ENCODE measurements around the gene CACNA2D3. TPM values are rescaled to one million over a fixed set of nuclear protein-coding genes. Genes with fewer than 3 reads are reported as not detected.

CACNA2D3 gene
- polyA plus RNA-seq, 2 of the 4 experiments (the other 2 are of a cell fraction): 0.04 to 0.05 TPM

- ATAC-seq (no peak), DNase-seq (ENCODE audit: low read depth in 1 of 2, low spot score in 1 of 2) (no peak), FAIRE-seq (no peak)
- no peak for TF ChIP-seq RNF2 (IDR thresholded peaks at IDR 0.05; ENCODE audit: borderline replicate concordance, low read depth)
- no peak for TF ChIP-seq FOSB (CRISPR knock-in tag; IDR thresholded peaks at IDR 0.05)
- no peak for TF ChIP-seq SREBF2 (IDR thresholded peaks at IDR 0.05)
- TF ChIP-seq ELK1 (IDR thresholded peaks at IDR 0.05; ENCODE audit: low read depth, low read length): no peak
- TF ChIP-seq RARB (CRISPR knock-in tag; IDR thresholded peaks at IDR 0.05): no peak
- TF ChIP-seq HOXB5 (CRISPR knock-in tag; IDR thresholded peaks at IDR 0.05): no peak
- no peak for TF ChIP-seq FOSL2 (IDR thresholded peaks at IDR 0.05)
- no peak for TF ChIP-seq FOSL2 (CRISPR knock-in tag; IDR thresholded peaks at IDR 0.05)
- no peak for TF ChIP-seq MYC (IDR thresholded peaks at IDR 0.05; ENCODE audit: borderline replicate concordance, low read length)
- TF ChIP-seq TP53 (CRISPR knock-in tag; IDR thresholded peaks at IDR 0.05): no peak
- no peak for TF ChIP-seq POLR2A (IDR thresholded peaks at IDR 0.05; ENCODE audit: low read length)
- Histone ChIP-seq H3K9me3 (no peaks in the 10 kb centered on the region), H3K4me3 (no peak overlapping the region), H3K27ac (no peak overlapping the region), H3K4me2 (no peak overlapping the region), H3K4me1 (no peaks in the 10 kb centered on the region)
- ChIA-PET CTCF (no interaction called here), POLR2A (no interaction called here)
- WGBS (ENCODE audit: missing lambda C conversion rate): 4% methylated on average over 2 of the region's 2 CpGs
These were observed 649.7 kb downstream of the CACNA2D3 start for GRCh38 chr3:54772051-54772450.

GRCh38 chr3:54772746-54773145, 650.4 kb downstream of the CACNA2D3 start:
- no peak for ATAC-seq
- TF ChIP-seq MYC (IDR thresholded peaks at IDR 0.05; ENCODE audit: borderline replicate concordance, low read length): no peak
- no peak for TF ChIP-seq BCL3 (IDR thresholded peaks at IDR 0.05)
- no peak for TF ChIP-seq USF2 (IDR thresholded peaks at IDR 0.05)
- no peak for TF ChIP-seq FOSB (CRISPR knock-in tag; IDR thresholded peaks at IDR 0.05)
- TF ChIP-seq FOSL2 (IDR thresholded peaks at IDR 0.05): no peak
- no peak for TF ChIP-seq FOSL2 (CRISPR knock-in tag; IDR thresholded peaks at IDR 0.05)
- TF ChIP-seq ZNF302 (CRISPR knock-in tag; IDR thresholded peaks at IDR 0.05): no peak
- TF ChIP-seq NPAS2 (CRISPR knock-in tag; IDR thresholded peaks at IDR 0.05; ENCODE audit: borderline replicate concordance): no peak
- TF ChIP-seq E2F6 (IDR thresholded peaks at IDR 0.05; ENCODE audit: borderline replicate concordance, low read depth): no peak
- no peak for TF ChIP-seq FOXS1 (CRISPR knock-in tag; IDR thresholded peaks at IDR 0.05)
- no peak for TF ChIP-seq SMC3 (IDR thresholded peaks at IDR 0.05)
- TF ChIP-seq TFCP2L1 (CRISPR knock-in tag; IDR thresholded peaks at IDR 0.05): no peak
- TF ChIP-seq EHMT2 (IDR thresholded peaks at IDR 0.05; ENCODE audit: low read depth): no peak
- no peak for TF ChIP-seq KDM5A (IDR thresholded peaks at IDR 0.05)
- TF ChIP-seq KDM1A (IDR thresholded peaks at IDR 0.05; ENCODE audit: low read depth): no peak
- no peak for TF ChIP-seq NFE2L2 (conservative IDR thresholded peaks at IDR 0.05; ENCODE audit: low read length)
- Histone ChIP-seq H3K9me3 (no peaks in the 10 kb centered on the region), H3K27ac (no peak overlapping the region), H3K4me1 (no peaks in the 10 kb centered on the region), H3K4me3 (no peak overlapping the region), H3K4me2 (no peak overlapping the region)
- DNase-seq (ENCODE audit: low read depth in 1 of 2, low spot score in 1 of 2): no peak
- WGBS (ENCODE audit: missing lambda C conversion rate): 3% methylated on average over 2 of the region's 2 CpGs
- ChIA-PET CTCF (no interaction called here), POLR2A (no interaction called here)
- no peak for FAIRE-seq

Measured in A549 (cell line).